NCI-H1092 treated with DMSO at 0.1 percent for 48 hours (cell line): Measurements from ENCODE around the gene CHID1.

Experiments used
- DNase-seq: peaks from one replicate; lab custom pipeline; 2025; lab: John Stamatoyannopoulos, UW

Gene CHID1

GRCh38 chr11:863910-864827 is 46.4 kb downstream of the CHID1 start:
- no peak for DNase-seq

GRCh38 chr11:863023-863909 is 47.3 kb downstream of the CHID1 start:
- no peak for DNase-seq

GRCh38 chr11:862696-863022 is 48.0 kb downstream of the CHID1 start:
- DNase-seq = no peak

- DNase-seq = no peak
These were observed 48.4 kb downstream of the CHID1 start for GRCh38 chr11:862081-862661.

GRCh38 chr11:861105-861479 is 49.5 kb downstream of the CHID1 start:
- DNase-seq = peak; percentile 22

GRCh38 chr11:860234-861104 is 50.1 kb downstream of the CHID1 start:
- DNase-seq = no peak

GRCh38 chr11:859394-860131 is 51.0 kb downstream of the CHID1 start:
- DNase-seq = peak; percentile 85

GRCh38 chr11:858762-859339 is 51.8 kb downstream of the CHID1 start:
- no peak for DNase-seq

- no peak for DNase-seq
These were observed 52.4 kb downstream of the CHID1 start for GRCh38 chr11:858053-858761.

- no peak for DNase-seq
These were observed 54.2 kb downstream of the CHID1 start for GRCh38 chr11:856397-856796.

GRCh38 chr11:855796-856195 is 54.8 kb downstream of the CHID1 start:
- no peak for DNase-seq

GRCh38 chr11:855330-855674 is 55.3 kb downstream of the CHID1 start:
- no peak for DNase-seq

- no peak for DNase-seq
These were observed 55.8 kb downstream of the CHID1 start for GRCh38 chr11:854601-855329.

GRCh38 chr11:853682-854448 is 56.7 kb downstream of the CHID1 start:
- no peak for DNase-seq

- DNase-seq = no peak
These were observed 57.8 kb downstream of the CHID1 start for GRCh38 chr11:852762-853161.

- no peak for DNase-seq
These were observed 59.5 kb downstream of the CHID1 start for GRCh38 chr11:850775-851763.
